ENCODE data around the gene OR2D3. TPM values are rescaled to one million over a fixed set of nuclear protein-coding genes. Genes with fewer than 3 reads are reported as not detected.

Gene OR2D3
- total and polyA plus RNA-seq, 9 of the 15 experiments (the other 6 are each of a cell fraction or from before 2014, with no cell fraction given), result 0.42 TPM; not detected in 8

GRCh38 chr11:6876325-6876724 is 44.5 kb upstream of the OR2D3 start, which contains the start of gene OR10A4:
OR10A4 (plus strand) TSS chr11:6876625; CDS start chr11:6876648, 23 bp downstream.
- 7% methylated on average over 1 of the region's 1 CpG for WGBS (ENCODE audit: insufficient coverage, low coverage, missing lambda C conversion rate)
- no peak within 1 kb of the TSS for H3K4me2 ChIP-seq (ENCODE audit: insufficient read depth, low read length)
- H4K20me1 ChIP-seq (replicated peaks; ENCODE audit: control insufficient read depth, insufficient read depth, low read length), result no peaks in the 10 kb centered on the region
- H3K27ac ChIP-seq (ENCODE audit: extremely low read depth, low read depth, low read length), result no peak within 1 kb of the TSS
- H2AFZ ChIP-seq (ENCODE audit: low read depth, low read length), result no peak within 1 kb of the TSS
- TF ChIP-seq GABPA (tag; conservative IDR thresholded peaks at IDR 0.05; ENCODE audit: low read depth) (no peak), TAF15 (IDR thresholded peaks at IDR 0.05; ENCODE audit: low read depth, low read length) (no peak), ZBTB1 (CRISPR knock-in tag; IDR thresholded peaks at IDR 0.05; ENCODE audit: borderline replicate concordance, low read depth) (no peak), KLF13 (tag; IDR thresholded peaks at IDR 0.05; ENCODE audit: borderline replicate concordance, low read depth) (no peak), POLR2H (tag; IDR thresholded peaks at IDR 0.05; ENCODE audit: low read depth) (no peak), MTF1 (CRISPR knock-in tag; IDR thresholded peaks at IDR 0.05; ENCODE audit: borderline replicate concordance) (no peak), ZNF644 (tag; IDR thresholded peaks at IDR 0.05; ENCODE audit: low read depth) (no peak), MNT (conservative IDR thresholded peaks at IDR 0.05) (no peak), MXD1 (CRISPR knock-in tag; IDR thresholded peaks at IDR 0.05; ENCODE audit: borderline replicate concordance, poor library complexity, severe bottlenecking) (no peak), HOMEZ (CRISPR knock-in tag; IDR thresholded peaks at IDR 0.05) (no peak), STAG1 (CRISPR knock-in tag; IDR thresholded peaks at IDR 0.05; ENCODE audit: borderline replicate concordance) (no peak)
- H3K79me2 ChIP-seq (ENCODE audit: control insufficient read depth, insufficient read depth, low read length), result no peaks in the 10 kb centered on the region
- ATAC-seq (no peak), FAIRE-seq (no peak), DNase-seq (ENCODE audit: extremely low read depth in 1 of 4, low spot score in 3 of 4) (no peak)
- no peaks in the 10 kb centered on the region for H3K9me1 ChIP-seq (ENCODE audit: control insufficient read depth, insufficient read depth, low read length)
- H3K4me1 ChIP-seq (replicated peaks in 1 of 2; ENCODE audit: control insufficient read depth in 2 of 2, insufficient read depth in 2 of 2, low read length in 2 of 2), result no peaks in the 10 kb centered on the region
- CTCF ChIA-PET (ENCODE audit: low intra/inter-chr PET ratio), result no interaction called here
- intact Hi-C loops (cut with micrococcal nuclease) (no loop called here), in situ Hi-C loops (cut with MboI) (no loop called here)
- no peak within 1 kb of the TSS for H3K4me3 ChIP-seq
- no peak within 1 kb of the TSS for H3K9ac ChIP-seq (ENCODE audit: insufficient read depth in 1 of 2, low read depth in 2 of 2, low read length in 2 of 2)
- no peaks in the 10 kb centered on the region for H3K9me3 ChIP-seq (replicated peaks; ENCODE audit: control insufficient read depth, insufficient read depth, low read depth, low read length)
- H3K36me3 ChIP-seq (ENCODE audit: control insufficient read depth, insufficient read depth, low read length), result no peaks in the 10 kb centered on the region
- no TSS peak for BruUV-seq (replicated peaks)
- H3K27me3 ChIP-seq (ENCODE audit: control insufficient read depth in 2 of 2, insufficient read depth in 2 of 2, low read length in 2 of 2), result 0 out of 5 replicates have a peak, but pooled peaks cover 0 to 6% of the 10 kb centered on the region in 2 experiments
- POLR2A ChIA-PET, result interaction anchor here (1.9 kb wide), 1 partner anchor 13 kb away, joined by 10 read pairs; the partner anchor contains the start of gene OR10A2
